Endothelial cell of umbilical vein (primary cell): ENCODE results near the gene FBL. TPM values are rescaled to one million over a fixed set of nuclear protein-coding genes. Genes with fewer than 3 reads are reported as not detected.

Experiments used
- BruUV-seq: library from RNA; stranded (reverse); fragments of 400-500 nt; replicated peaks from 2 replicates; lab custom pipeline; 2021; lab: Mats Ljungman, UMichigan
- CTCF ChIA-PET: fragments of 300-600, 350-600 bp; sonication (Branson Sonifier 250); formaldehyde crosslinking; loops from one replicate; lab custom pipeline; 2021; ENCODE audit warnings: antibody characterized with exemption, inconsistent platforms; lab: Charles Lee
- POLR2A ChIA-PET: fragments of 300-600, 350-600 bp; sonication (Branson Sonifier 250); formaldehyde crosslinking; loops from one replicate; lab custom pipeline; 2021; ENCODE audit warnings: antibody characterized with exemption, inconsistent platforms; lab: Charles Lee
- DNase-seq: peaks from one replicate; pipeline ENCODE4 v3.0.0-alpha.2; 2011; ENCODE audit warnings: low read depth, low spot score
- FAIRE-seq: peaks from 2 replicates; lab custom pipeline; 2011; peaks lifted over from hg19 to GRCh38; lab: Jason Lieb, UNC
- H2AFZ ChIP-seq: 2 replicates; pipeline ENCODE4 v1.6.0; 2012; ENCODE audit warnings: low read depth, low read length, control low read depth, inconsistent platforms
- H3K27ac ChIP-seq: 2 replicates; pipeline ENCODE4 v1.5.1; 2011; ENCODE audit warnings: low read depth, mild to moderate bottlenecking, control low read depth, low read length, moderate library complexity; ENCODE audit not compliant: insufficient read depth
- H3K27me3 ChIP-seq, 2 experiments: 2 replicates each; pipeline versions ENCODE4 v1.6.0 to v1.6.1; 2011; ENCODE audit warnings: low read length in 2 of 2, mixed read lengths in 1 of 2; ENCODE audit not compliant: control insufficient read depth in 2 of 2, insufficient read depth in 2 of 2
- H3K36me3 ChIP-seq, 2 experiments: 2 replicates in 1 of 2; 3 replicates in 1 of 2; pipeline ENCODE4 v1.5.1; 2011; ENCODE audit warnings: low read length in 2 of 2, mild to moderate bottlenecking in 1 of 2, moderate library complexity in 1 of 2; ENCODE audit not compliant: control insufficient read depth in 2 of 2, insufficient read depth in 2 of 2; ENCODE audit errors: extremely low read depth in 1 of 2
- H3K4me1 ChIP-seq: 3 replicates; pipeline ENCODE4 v1.5.1; 2011; ENCODE audit warnings: mild to moderate bottlenecking, low read length; ENCODE audit not compliant: control insufficient read depth, insufficient read depth; ENCODE audit errors: extremely low read depth
- H3K4me2 ChIP-seq: 2 replicates; pipeline ENCODE4 v1.6.1; 2011; ENCODE audit warnings: low read length, control low read depth, mixed read lengths; ENCODE audit not compliant: insufficient read depth
- H3K4me3 ChIP-seq, 3 experiments: fragments of 200-600 bp in 1 of 3; sonication (generic), shearing (Covaris generic) in 1 of 3; replicated peaks in 1 of 3; 2 replicates each; pipeline ENCODE4 v1.5.1; 2011 to 2016; ENCODE audit warnings: control low read depth in 3 of 3, low read length in 3 of 3, mild to moderate bottlenecking in 2 of 3, inconsistent platforms in 1 of 3, low read depth in 1 of 3, moderate library complexity in 1 of 3; ENCODE audit not compliant: insufficient read depth in 1 of 3
- H3K79me2 ChIP-seq: 2 replicates; pipeline ENCODE4 v1.6.0; 2012; ENCODE audit warnings: low read length, inconsistent platforms; ENCODE audit not compliant: control insufficient read depth, insufficient read depth
- H3K9ac ChIP-seq: replicated peaks from 2 replicates; pipeline ENCODE3; 2011; ENCODE audit warnings: low read length, control low read depth; ENCODE audit not compliant: insufficient read depth; ENCODE audit errors: extremely low read depth
- H3K9me1 ChIP-seq: replicated peaks from 3 replicates; pipeline ENCODE4 v1.6.0; 2011; ENCODE audit warnings: mild to moderate bottlenecking, low read length; ENCODE audit not compliant: control insufficient read depth, insufficient read depth; ENCODE audit errors: extremely low read depth
- H3K9me3 ChIP-seq: replicated peaks from 2 replicates; pipeline ENCODE4 v1.5.1; 2012; ENCODE audit warnings: low read length, inconsistent platforms; ENCODE audit not compliant: control insufficient read depth, insufficient read depth
- H4K20me1 ChIP-seq: replicated peaks from 2 replicates; pipeline ENCODE3; 2011; ENCODE audit warnings: mild to moderate bottlenecking, low read length; ENCODE audit not compliant: control insufficient read depth, insufficient read depth; ENCODE audit errors: extremely low read depth
- CTCF ChIP-seq, 2 donors: IDR thresholded peaks; 1 replicate in 1 of 2; 2 replicates in 1 of 2; pipeline ENCODE4 v1.5.1; 2011; ENCODE audit warnings: low read length in 2 of 2, mild to moderate bottlenecking in 2 of 2, moderate library complexity in 2 of 2, control low read depth in 1 of 2, inconsistent platforms in 1 of 2, low read depth in 1 of 2; ENCODE audit not compliant: insufficient read depth in 1 of 2; ENCODE audit errors: extremely low read depth in 1 of 2
- EZH2 ChIP-seq: IDR thresholded peaks from 2 replicates; pipeline ENCODE4 v1.6.1; 2012; ENCODE audit warnings: borderline replicate concordance, low read depth, mild to moderate bottlenecking, moderate library complexity, low read length, inconsistent platforms; ENCODE audit not compliant: severe bottlenecking
- FOS ChIP-seq: IDR thresholded peaks from 2 replicates; pipeline ENCODE4 v1.6.1; 2011; ENCODE audit warnings: mild to moderate bottlenecking, low read length, moderate library complexity, borderline replicate concordance; ENCODE audit not compliant: insufficient read depth
- GATA2 ChIP-seq: IDR thresholded peaks from 2 replicates; pipeline ENCODE4 v1.7.0; 2011; ENCODE audit warnings: low read depth, mild to moderate bottlenecking, moderate library complexity, mixed read lengths, low read length; ENCODE audit not compliant: insufficient read length, insufficient read depth
- JUN ChIP-seq: IDR thresholded peaks from 2 replicates; pipeline ENCODE4 v1.6.1; 2011; ENCODE audit warnings: borderline replicate concordance, low read depth; ENCODE audit not compliant: insufficient read length, insufficient read depth
- MAX ChIP-seq: IDR thresholded peaks from 2 replicates; pipeline ENCODE4 v1.6.1; 2011; ENCODE audit not compliant: insufficient read depth, insufficient read length
- MYC ChIP-seq: IDR thresholded peaks from one replicate; pipeline ENCODE4 v1.6.1; 2011; ENCODE audit warnings: mild to moderate bottlenecking, low read depth, low read length
- POLR2A ChIP-seq: IDR thresholded peaks from 2 replicates; pipeline ENCODE4 v1.6.1; 2012; ENCODE audit warnings: low read depth, mild to moderate bottlenecking, control low read depth, low read length
- POLR2AphosphoS5 ChIP-seq: IDR thresholded peaks from 2 replicates; pipeline ENCODE4 v1.6.1; 2012; ENCODE audit warnings: low read depth, mild to moderate bottlenecking, control low read depth, low read length, moderate library complexity; ENCODE audit not compliant: insufficient read depth
- dilution Hi-C: fragments of 300-500 bp; cut with MboI; formaldehyde crosslinking; loops from one replicate; pipeline ENCODE4 v1.15.0; 2019; ENCODE audit warnings: low sequenced_read_pairs; ENCODE audit not compliant: extremely low pct_ligation_motif_present
- intact Hi-C: fragments of 100-400 bp; cut with micrococcal nuclease; formaldehyde crosslinking; loops from one replicate; pipeline ENCODE4 v1.10.0; 2022
- polyA plus RNA-seq, 4 experiments: library from polyadenylated mRNA; depleted of rRNA in 3 of 4; stranded (reverse) in 3 of 4; unstranded in 1 of 4; fragments of >200 nt; gene quantifications; 2 replicates each; pipeline versions ENCODE4 v1.2.1 to v1.2.3, GENCODE V29; 2011 to 2012; ENCODE audit warnings: missing spikeins in 1 of 4
- total RNA-seq: library from RNA; stranded (reverse); gene quantifications from 2 replicates; pipeline ENCODE4 v1.2.3, GENCODE V29; 2021

The FBL gene
- total and polyA plus RNA-seq, 2 donors (not counting 3 experiments of a cell fraction or from before 2014, with no cell fraction given): 271 to 473 TPM

GRCh38 chr19:39823686-39824085 is 22.5 kb downstream of the FBL start:
- no peaks in the 10 kb centered on the region for H3K79me2 ChIP-seq
- CTCF ChIA-PET: no interaction called here
- DNase-seq: no peak
- no peaks in the 10 kb centered on the region for H3K9me3 ChIP-seq
- FAIRE-seq: no peak
- intact Hi-C loops: loop anchor here (1.0 kb wide), 3 partner anchors 10 to 30 kb away; partner anchors contain the start of gene FBL
- H3K9me1 ChIP-seq: no peaks in the 10 kb centered on the region
- H3K4me2 ChIP-seq: peak overlapping the region; percentile 85
- no peaks in the 10 kb centered on the region for H4K20me1 ChIP-seq
- dilution Hi-C loops: no loop called here
- POLR2A ChIA-PET: no interaction called here
- TF ChIP-seq MYC: no peak
- BruUV-seq: no TSS peak
- peak overlapping the region; percentile 27 to 75 (median 72) for H3K4me3 ChIP-seq
- H3K36me3 ChIP-seq: peaks cover 3 to 20% of the 10 kb centered on the region in 2 experiments
- H3K4me1 ChIP-seq: peaks cover 11% of the 10 kb centered on the region
- no peak overlapping the region for H3K27ac ChIP-seq
- peak overlapping the region; percentile 54 for H3K9ac ChIP-seq
- no peaks in the 10 kb centered on the region for H3K27me3 ChIP-seq
- H2AFZ ChIP-seq: peak overlapping the region; percentile 77

GRCh38 chr19:39820696-39821095 is 25.5 kb downstream of the FBL start:
- dilution Hi-C loops: no loop called here
- no TSS peak for BruUV-seq

More at GRCh38 chr19:39820696-39821095, 25.5 kb downstream of the FBL start:
- no peak for TF ChIP-seq POLR2A
- no peak for TF ChIP-seq JUN
- no peak for TF ChIP-seq CTCF (IDR thresholded peaks at IDR 0.05; ENCODE audit: extremely low read depth in 1 of 2, insufficient read depth in 1 of 2, low read depth in 1 of 2, low read length in 2 of 2)
- no peak for TF ChIP-seq GATA2
- no peak for TF ChIP-seq MYC
- no peak for TF ChIP-seq POLR2AphosphoS5
- TF ChIP-seq FOS: no peak
- TF ChIP-seq EZH2: no peak
- no peak for TF ChIP-seq MAX
- Histone ChIP-seq H3K9me3 (no peaks in the 10 kb centered on the region), H3K79me2 (no peaks in the 10 kb centered on the region), H3K4me2 (no peak overlapping the region), H3K27me3 (no peaks in the 10 kb centered on the region), H3K9me1 (no peaks in the 10 kb centered on the region), H3K4me3 (no peak overlapping the region), H4K20me1 (no peaks in the 10 kb centered on the region), H3K9ac (no peak overlapping the region), H3K27ac (no peak overlapping the region), H2AFZ (no peak overlapping the region), H3K4me1 (peaks cover 11% of the 10 kb centered on the region), H3K36me3 (no peaks in the 10 kb centered on the region)
- no peak for FAIRE-seq
- ChIA-PET CTCF (interaction anchor here (1.1 to 1.6 kb wide), 3 partner anchors 18 to 28 kb away, joined by 3 to 6 read pairs (median 6); no protein-coding TSS in a partner anchor), POLR2A (no interaction called here)
- no peak for DNase-seq
- intact Hi-C loops: no loop called here
